Karpas-422 (cell line): Measurements from ENCODE around the gene SNX17. TPM values are rescaled to one million over a fixed set of nuclear protein-coding genes. Genes with fewer than 3 reads are reported as not detected.

Experiments used
- DNase-seq: peaks from one replicate; pipeline ENCODE4 v3.0.0-alpha.2; 2015
- H2AFZ ChIP-seq: fragments of 200-600 bp; sonication (generic); 2 replicates; pipeline ENCODE4 v1.6.1; 2014; ENCODE audit warnings: antibody characterized with exemption, low read length, mixed read lengths
- H3K27ac ChIP-seq: fragments of 200-600 bp; sonication (generic); 2 replicates; pipeline ENCODE4 v1.5.1; 2014; ENCODE audit warnings: mild to moderate bottlenecking, low read length, moderate library complexity
- H3K27me3 ChIP-seq: fragments of 200-600 bp; sonication (generic); 2 replicates; pipeline ENCODE4 v1.6.1; 2014; ENCODE audit warnings: low read length, mixed read lengths
- H3K36me3 ChIP-seq: fragments of 200-600 bp; sonication (generic); 2 replicates; pipeline ENCODE4 v1.6.1; 2014; ENCODE audit warnings: low read length, mixed read lengths; ENCODE audit not compliant: insufficient read depth
- H3K4me1 ChIP-seq: fragments of 200-600 bp; sonication (generic); 2 replicates; pipeline ENCODE4 v1.6.1; 2014; ENCODE audit warnings: mild to moderate bottlenecking, low read length, mixed read lengths
- H3K4me2 ChIP-seq: fragments of 200-600 bp; sonication (generic); 2 replicates; pipeline ENCODE4 v1.6.1; 2014; ENCODE audit warnings: low read length, low read depth, mild to moderate bottlenecking; ENCODE audit not compliant: poor library complexity, severe bottlenecking
- H3K4me3 ChIP-seq: fragments of 200-600 bp; sonication (generic); 2 replicates; pipeline ENCODE4 v1.5.1; 2014; ENCODE audit warnings: mild to moderate bottlenecking, antibody characterized with exemption, low read length, mixed read lengths
- H3K79me2 ChIP-seq: fragments of 200-600 bp; sonication (generic); 2 replicates; pipeline ENCODE4 v1.6.1; 2014; ENCODE audit warnings: mild to moderate bottlenecking, low read length, mixed read lengths
- H3K9ac ChIP-seq: fragments of 200-600 bp; sonication (generic); 2 replicates; pipeline ENCODE4 v1.6.0; 2014; ENCODE audit warnings: low read length
- H3K9me2 ChIP-seq: fragments of 200-600 bp; sonication (generic), shearing (Covaris generic); replicated peaks from 2 replicates; pipeline ENCODE4 v1.6.0; 2014; ENCODE audit warnings: mild to moderate bottlenecking, low read length, moderate library complexity; ENCODE audit not compliant: insufficient read depth
- H3K9me3 ChIP-seq: fragments of 300-700, 200-600 bp; sonication (generic); 2 replicates; pipeline ENCODE4 v1.6.1; 2014; ENCODE audit warnings: low read length, mixed read lengths
- H4K20me1 ChIP-seq: fragments of 200-600 bp; sonication (generic); 2 replicates; pipeline ENCODE4 v1.6.1; 2014; ENCODE audit warnings: mild to moderate bottlenecking, antibody characterized with exemption, low read length, low read depth; ENCODE audit not compliant: insufficient read depth
- total RNA-seq: library from RNA; depleted of rRNA; stranded (reverse); fragments of >200 nt; shearing (Covaris generic); gene quantifications from 2 replicates; pipeline ENCODE4 v1.2.3, GENCODE V29; 2014; ENCODE audit warnings: low replicate concordance; rRNA removed

Gene SNX17
- 77.4 and 116 TPM in 2 replicates for total RNA-seq

- peaks cover 48% of the 10 kb centered on the region for H3K79me2 ChIP-seq
- peaks cover 38% of the 10 kb centered on the region for H3K36me3 ChIP-seq
- H3K9me2 ChIP-seq, result no peaks in the 10 kb centered on the region
- H4K20me1 ChIP-seq, result no peaks in the 10 kb centered on the region
- H3K4me3 ChIP-seq, result peak within 1 kb of the TSS; percentile 95
- peak; percentile 100 for DNase-seq
- no peaks in the 10 kb centered on the region for H3K9me3 ChIP-seq
- peak within 1 kb of the TSS; percentile 79; the same call in 1 of the 2 replicates for H2AFZ ChIP-seq
- peak within 1 kb of the TSS; percentile 87 for H3K27ac ChIP-seq
- H3K4me2 ChIP-seq, result peak within 1 kb of the TSS; percentile 100
- H3K27me3 ChIP-seq, result no peaks in the 10 kb centered on the region
- peaks cover 32% of the 10 kb centered on the region for H3K4me1 ChIP-seq
- peak within 1 kb of the TSS; percentile 97 for H3K9ac ChIP-seq
Observed at GRCh38 chr2:27370026-27370815, at the start of gene SNX17, which contains the start of gene EIF2B4. TSS of gene SNX17 (plus strand) at chr2:27370616. CDS start at chr2:27370744, 128 bp downstream. TSS of gene EIF2B4 (minus strand) at chr2:27370338. CDS start at chr2:27370314, 24 bp downstream.

DNA sequence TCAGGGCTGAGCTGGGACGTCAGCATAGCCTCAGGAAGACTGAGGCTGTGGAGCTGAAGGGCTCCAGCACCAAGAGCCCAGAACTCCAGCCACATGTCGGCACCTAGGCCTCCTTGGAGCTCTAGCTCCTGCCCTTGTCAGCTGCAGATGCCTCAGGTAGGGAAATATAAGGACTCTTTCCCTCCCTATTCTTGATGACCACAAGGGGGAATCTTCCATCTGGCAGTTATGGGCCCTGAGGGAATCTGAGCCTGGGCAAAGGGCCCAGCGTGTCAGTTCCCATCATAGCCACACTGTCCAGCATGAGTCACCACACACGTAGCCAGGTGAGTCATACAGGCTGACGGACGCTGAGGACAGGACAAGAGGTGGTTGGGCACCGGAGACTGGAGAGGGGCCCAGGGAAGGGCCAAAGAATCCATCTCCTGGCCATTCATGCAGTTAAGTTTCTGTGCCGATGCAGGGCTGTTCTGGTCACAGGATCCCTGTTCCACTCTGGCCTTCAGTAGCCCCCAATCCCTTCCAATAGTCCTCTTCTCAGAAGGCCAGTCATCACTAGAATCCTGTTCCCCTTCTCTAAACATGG, 49.4 kb upstream of the SNX17 start:
- no peak overlapping the region for H2AFZ ChIP-seq
- H3K9ac ChIP-seq, result peak overlapping the region; percentile 96; the same call in 1 of the 2 replicates
- DNase-seq, result no peak
- H4K20me1 ChIP-seq, result no peaks in the 10 kb centered on the region
- H3K9me3 ChIP-seq, result no peaks in the 10 kb centered on the region
- H3K79me2 ChIP-seq, result peaks cover 28% of the 10 kb centered on the region
- peak overlapping the region; percentile 84; the same call in 1 of the 2 replicates for H3K27ac ChIP-seq
- no peak overlapping the region for H3K4me3 ChIP-seq
- H3K36me3 ChIP-seq, result peaks cover 4% of the 10 kb centered on the region; the same call in 1 of the 2 replicates
- no peaks in the 10 kb centered on the region for H3K27me3 ChIP-seq
- H3K9me2 ChIP-seq, result no peaks in the 10 kb centered on the region
- peak overlapping the region; percentile 98 for H3K4me2 ChIP-seq
- peaks cover 27% of the 10 kb centered on the region for H3K4me1 ChIP-seq

GRCh38 chr2:27322301-27322765, 48.1 kb upstream of the SNX17 start:
- H4K20me1 ChIP-seq, result no peaks in the 10 kb centered on the region
- H3K9me3 ChIP-seq, result no peaks in the 10 kb centered on the region
- H3K4me2 ChIP-seq, result peak overlapping the region; percentile 98
- H3K9ac ChIP-seq, result peak overlapping the region; percentile 96
- DNase-seq, result peak; percentile 77
- peak overlapping the region; percentile 98 for H3K4me3 ChIP-seq
- no peak overlapping the region for H2AFZ ChIP-seq
- peak overlapping the region; percentile 84 for H3K27ac ChIP-seq
- peaks cover 7% of the 10 kb centered on the region; the same call in 1 of the 2 replicates for H3K36me3 ChIP-seq
- H3K27me3 ChIP-seq, result no peaks in the 10 kb centered on the region
- H3K4me1 ChIP-seq, result peaks cover 27% of the 10 kb centered on the region
- peaks cover 28% of the 10 kb centered on the region for H3K79me2 ChIP-seq
- no peaks in the 10 kb centered on the region for H3K9me2 ChIP-seq

DNA sequence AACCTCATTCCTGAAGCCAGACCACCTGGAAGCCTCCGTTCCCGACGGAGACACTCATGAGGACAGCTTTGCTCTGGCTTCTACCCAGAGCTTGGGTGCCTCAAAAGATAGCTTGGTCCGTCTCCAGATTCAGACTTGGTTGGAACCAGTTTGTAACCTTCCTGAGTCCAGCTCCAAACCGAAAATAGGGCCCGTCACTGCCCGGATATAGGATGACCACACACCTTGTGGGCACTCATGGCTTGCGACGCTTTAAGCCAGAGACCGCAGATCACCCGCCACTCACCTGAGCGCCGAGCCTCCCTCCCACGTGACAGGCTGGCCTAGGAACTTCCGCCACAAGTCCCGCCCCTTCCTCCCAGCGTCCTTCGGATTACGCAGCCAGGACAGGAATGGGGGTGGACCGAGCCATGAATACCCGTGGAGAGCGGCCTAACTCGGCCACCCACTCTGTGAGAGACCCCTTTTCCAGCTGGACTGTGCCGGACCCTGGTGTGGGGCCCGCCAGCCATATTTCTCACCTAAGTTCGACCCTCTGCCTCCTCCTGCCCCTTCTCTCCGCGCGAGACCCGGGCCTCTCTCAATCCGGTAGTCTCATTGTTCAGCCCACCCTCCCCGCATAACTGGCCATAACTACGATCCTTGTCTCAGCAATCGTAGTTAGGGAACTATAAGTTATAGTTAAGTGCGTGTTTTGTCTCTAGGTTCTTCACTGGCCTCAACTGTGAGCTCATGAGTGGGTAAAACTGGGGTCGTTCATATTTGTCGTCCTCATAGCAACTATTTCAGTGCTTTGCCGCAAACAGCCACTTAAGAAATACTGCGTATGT, 47.4 kb upstream of the SNX17 start, which contains the start of gene MPV17:
MPV17 (minus strand) TSS at position 332 of the 830 bp plus-strand sequence. CDS start 580 bp downstream, outside the sequence.
- peak within 1 kb of the TSS; percentile 98 for H3K4me3 ChIP-seq
- peaks cover 7% of the 10 kb centered on the region; the same call in 1 of the 2 replicates for H3K36me3 ChIP-seq
- peaks cover 28% of the 10 kb centered on the region for H3K79me2 ChIP-seq
- H3K4me2 ChIP-seq, result peak within 1 kb of the TSS; percentile 98
- no peak within 1 kb of the TSS for H2AFZ ChIP-seq
- peak within 1 kb of the TSS; percentile 96 for H3K9ac ChIP-seq
- no peaks in the 10 kb centered on the region for H4K20me1 ChIP-seq
- DNase-seq, result peak; percentile 96
- no peaks in the 10 kb centered on the region for H3K27me3 ChIP-seq
- no peaks in the 10 kb centered on the region for H3K9me2 ChIP-seq
- H3K4me1 ChIP-seq, result peaks cover 27% of the 10 kb centered on the region
- peak within 1 kb of the TSS; percentile 84 for H3K27ac ChIP-seq
- H3K9me3 ChIP-seq, result no peaks in the 10 kb centered on the region

GRCh38 chr2:27323596-27324285, 46.7 kb upstream of the SNX17 start:
- H3K9ac ChIP-seq, result peak overlapping the region; percentile 96
- peaks cover 28% of the 10 kb centered on the region for H3K79me2 ChIP-seq
- H3K9me2 ChIP-seq, result no peaks in the 10 kb centered on the region
- H3K9me3 ChIP-seq, result no peaks in the 10 kb centered on the region
- peak overlapping the region; percentile 98 for H3K4me3 ChIP-seq
- H3K36me3 ChIP-seq, result peaks cover 12% of the 10 kb centered on the region; the same call in 1 of the 2 replicates
- no peaks in the 10 kb centered on the region for H4K20me1 ChIP-seq
- no peaks in the 10 kb centered on the region for H3K27me3 ChIP-seq
- DNase-seq, result no peak
- no peak overlapping the region for H2AFZ ChIP-seq
- H3K27ac ChIP-seq, result peak overlapping the region; percentile 84
- peaks cover 27% of the 10 kb centered on the region for H3K4me1 ChIP-seq
- H3K4me2 ChIP-seq, result peak overlapping the region; percentile 98

DNA sequence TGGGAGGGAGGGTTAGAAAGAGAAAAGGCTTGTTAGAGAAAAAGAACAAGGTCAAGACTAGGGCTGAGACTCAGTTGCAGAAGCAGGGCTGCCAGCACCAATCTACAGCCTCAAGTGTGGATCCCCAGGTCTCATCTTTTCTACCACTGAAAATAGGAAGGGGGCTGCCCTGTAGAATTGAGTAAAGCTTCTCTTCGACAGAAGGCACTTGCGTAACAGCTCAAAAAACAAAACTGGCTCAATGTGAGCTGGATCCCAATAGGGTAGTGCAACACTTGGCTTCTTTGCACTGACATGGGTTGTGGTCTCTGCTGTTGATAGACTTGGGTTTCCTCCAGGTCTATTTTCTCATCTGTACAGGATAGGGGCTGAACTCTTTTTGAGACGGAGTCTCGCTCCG, 45.7 kb upstream of the SNX17 start:
- H4K20me1 ChIP-seq, result no peaks in the 10 kb centered on the region
- no peaks in the 10 kb centered on the region for H3K9me3 ChIP-seq
- H2AFZ ChIP-seq, result no peak overlapping the region
- DNase-seq, result no peak
- H3K9me2 ChIP-seq, result no peaks in the 10 kb centered on the region
- peaks cover 28% of the 10 kb centered on the region for H3K79me2 ChIP-seq
- H3K27me3 ChIP-seq, result no peaks in the 10 kb centered on the region
- no peak overlapping the region for H3K27ac ChIP-seq
- H3K4me2 ChIP-seq, result peak overlapping the region; percentile 98
- H3K36me3 ChIP-seq, result peaks cover 22% of the 10 kb centered on the region; the same call in 1 of the 2 replicates
- no peak overlapping the region for H3K9ac ChIP-seq
- H3K4me1 ChIP-seq, result peaks cover 27% of the 10 kb centered on the region
- no peak overlapping the region; the same call in 1 of the 2 replicates for H3K4me3 ChIP-seq

GRCh38 chr2:27335311-27335710, 35.1 kb upstream of the SNX17 start:
- Histone ChIP-seq H3K9me3 (no peaks in the 10 kb centered on the region), H3K79me2 (no peaks in the 10 kb centered on the region), H3K9me2 (no peaks in the 10 kb centered on the region), H2AFZ (no peak overlapping the region), H4K20me1 (no peaks in the 10 kb centered on the region), H3K4me2 (no peak overlapping the region), H3K4me3 (no peak overlapping the region), H3K4me1 (no peaks in the 10 kb centered on the region), H3K27ac (no peak overlapping the region), H3K36me3 (peaks cover 38% of the 10 kb centered on the region), H3K9ac (no peak overlapping the region), H3K27me3 (no peaks in the 10 kb centered on the region)
- DNase-seq, result no peak
